Central memory CD8-positive, alpha-beta T cell (primary cell): Measurements from ENCODE around the gene CRISP2.
"Not testable (repeated sequence)": the region's sequence is repeated elsewhere in the genome, so short reads cannot be mapped to it uniquely, and the experiment has no call there.

Experiments used
- ATAC-seq: fragments of 150-1000 bp; cut with Tn5 transposase; replicated peaks from 2 replicates; pipeline ENCODE4 v1.10.0; 2022; ENCODE audit warnings: mild to moderate bottlenecking, moderate FRiP score, moderate number of reproducible peaks; ENCODE audit not compliant: poor library complexity, severe bottlenecking; ENCODE audit errors: extremely low read depth
- DNase-seq, 2 donors: peaks; one replicate each; pipeline ENCODE4 v3.0.0; 2021; ENCODE audit warnings: low spot score in 2 of 2
- H3K27ac Mint-ChIP-seq: one replicate; pipeline ENCODE4 v1.8.0; 2022; ENCODE audit warnings: low read depth, mild to moderate bottlenecking, moderate library complexity, mixed read lengths
- H3K27me3 Mint-ChIP-seq: one replicate; pipeline ENCODE4 v1.8.0; 2022; ENCODE audit warnings: mixed read lengths
- H3K36me3 Mint-ChIP-seq: one replicate; pipeline ENCODE4 v1.8.0; 2022; ENCODE audit warnings: mild to moderate bottlenecking, moderate library complexity, mixed read lengths; ENCODE audit not compliant: insufficient read depth
- H3K4me1 Mint-ChIP-seq: one replicate; pipeline ENCODE4 v1.8.0; 2022; ENCODE audit warnings: mixed read lengths
- H3K4me3 Mint-ChIP-seq: one replicate; pipeline ENCODE4 v1.8.0; 2022; ENCODE audit warnings: mild to moderate bottlenecking, moderate library complexity, mixed read lengths
- H3K9me3 Mint-ChIP-seq: one replicate; pipeline ENCODE4 v1.8.0; 2022; ENCODE audit warnings: mixed read lengths

The CRISP2 gene, protein sequence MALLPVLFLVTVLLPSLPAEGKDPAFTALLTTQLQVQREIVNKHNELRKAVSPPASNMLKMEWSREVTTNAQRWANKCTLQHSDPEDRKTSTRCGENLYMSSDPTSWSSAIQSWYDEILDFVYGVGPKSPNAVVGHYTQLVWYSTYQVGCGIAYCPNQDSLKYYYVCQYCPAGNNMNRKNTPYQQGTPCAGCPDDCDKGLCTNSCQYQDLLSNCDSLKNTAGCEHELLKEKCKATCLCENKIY

DNA sequence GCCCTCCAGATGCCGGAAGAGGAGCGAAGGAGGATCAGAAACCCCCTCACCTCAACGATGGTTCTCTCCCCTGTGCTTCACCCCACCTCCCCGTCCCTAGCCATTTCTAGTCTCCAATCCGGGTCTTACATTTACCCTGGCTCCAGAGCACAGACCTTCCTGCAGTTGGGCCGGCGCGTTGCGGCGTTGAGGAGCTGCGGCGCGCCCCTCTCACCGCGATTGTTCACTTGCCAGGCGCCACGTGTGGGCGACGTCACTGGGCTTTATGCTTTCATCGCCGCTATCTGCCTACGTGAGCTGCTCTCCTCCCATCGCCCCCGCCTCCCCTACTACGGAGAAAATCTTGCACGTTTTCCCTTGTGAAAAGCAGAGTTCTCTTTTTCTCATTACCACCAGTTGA, at the start of gene CRISP2:
CRISP2 (minus strand) TSS at position 198 of the 400 bp plus-strand sequence. CDS start 4,347 bp downstream, outside the sequence.
- Mint-ChIP-seq H3K9me3 (peaks cover 12% of the 10 kb centered on the region), H3K27me3 (no peaks in the 10 kb centered on the region), H3K4me3 (no peak within 1 kb of the TSS), H3K27ac (no peak within 1 kb of the TSS), H3K4me1 (no peaks in the 10 kb centered on the region), H3K36me3 (peaks cover 3% of the 10 kb centered on the region)
- ATAC-seq: no peak
- DNase-seq: no peak

DNA sequence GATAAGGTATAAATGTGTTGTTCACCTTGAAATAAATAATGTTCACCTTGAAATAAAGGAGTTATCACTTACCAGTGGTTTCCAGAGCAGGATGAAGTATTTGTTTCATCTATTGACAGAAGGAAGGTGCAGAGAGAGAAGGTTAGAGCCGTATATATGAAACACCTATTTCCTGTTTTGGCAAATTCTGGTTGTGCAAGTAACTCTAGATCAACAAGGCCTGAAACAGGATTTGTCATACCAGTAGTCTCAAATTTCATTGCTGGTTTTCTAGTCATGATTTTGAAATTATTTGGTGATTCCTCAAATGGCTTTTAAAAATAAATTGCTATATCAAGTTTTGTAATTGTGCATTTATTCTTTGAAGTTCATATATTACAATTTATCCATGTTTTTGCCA, 30.9 kb upstream of the CRISP2 start, which contains the start of gene CRISP3:
CRISP3 (minus strand) TSS at position 130 of the 400 bp plus-strand sequence; CDS start at position 109, 21 bp downstream.
- no peak for DNase-seq
- Mint-ChIP-seq H3K36me3 (peaks cover 2% of the 10 kb centered on the region), H3K27ac (no peak within 1 kb of the TSS), H3K4me1 (no peaks in the 10 kb centered on the region), H3K27me3 (no peaks in the 10 kb centered on the region), H3K4me3 (no peak within 1 kb of the TSS), H3K9me3 (peaks cover 21% of the 10 kb centered on the region)
- no peak for ATAC-seq

DNA sequence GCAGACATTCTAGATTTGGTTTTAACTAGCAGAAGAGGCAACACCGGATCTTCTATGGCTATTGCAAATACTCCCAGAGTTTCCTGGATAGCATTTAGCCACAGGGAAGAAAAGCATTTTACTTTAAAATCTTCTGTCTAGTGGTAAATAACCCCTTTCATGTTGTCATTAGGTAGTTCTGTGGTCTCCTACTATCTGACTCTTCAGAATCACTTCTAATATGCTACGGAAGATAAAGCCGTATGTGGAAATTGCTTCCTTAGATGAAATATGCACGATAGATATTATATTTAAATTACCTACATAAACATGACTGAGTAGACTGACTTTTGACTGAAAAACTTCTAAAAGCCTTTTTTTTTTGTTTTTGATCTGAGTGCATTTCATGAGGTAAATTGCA, 30.1 kb upstream of the CRISP2 start:
- no peak overlapping the region for H3K27ac Mint-ChIP-seq
- DNase-seq (no peak), ATAC-seq (no peak)
- no peaks in the 10 kb centered on the region for H3K4me1 Mint-ChIP-seq
- H3K4me3 Mint-ChIP-seq: no peak overlapping the region
- H3K9me3 Mint-ChIP-seq: peaks cover 23% of the 10 kb centered on the region
- H3K36me3 Mint-ChIP-seq: peaks cover 2% of the 10 kb centered on the region
- no peaks in the 10 kb centered on the region for H3K27me3 Mint-ChIP-seq

DNA sequence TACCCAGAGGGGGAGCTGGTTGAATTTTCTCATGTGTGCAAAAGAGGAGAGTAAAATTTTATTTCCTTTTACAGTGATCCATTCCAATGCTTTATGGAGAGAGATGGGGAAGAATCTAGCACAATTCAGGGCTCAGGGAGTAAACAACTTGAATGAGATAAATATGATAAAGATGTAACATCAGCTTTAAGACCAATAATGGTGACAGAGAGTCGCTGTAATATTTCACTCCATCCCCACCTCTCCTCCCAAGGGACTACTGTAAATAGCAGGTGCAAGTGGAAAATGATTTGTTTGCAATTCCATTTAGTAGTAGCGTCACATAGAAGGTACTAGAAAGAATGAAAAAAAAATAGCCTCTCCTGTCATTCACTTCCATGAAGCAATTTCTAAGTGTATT, 26.1 kb upstream of the CRISP2 start:
- Mint-ChIP-seq H3K9me3 (peaks cover 10% of the 10 kb centered on the region), H3K4me1 (no peaks in the 10 kb centered on the region), H3K4me3 (no peak overlapping the region), H3K27me3 (no peaks in the 10 kb centered on the region), H3K27ac (no peak overlapping the region), H3K36me3 (peaks cover 2% of the 10 kb centered on the region)
- DNase-seq (no peak), ATAC-seq (no peak)

DNA sequence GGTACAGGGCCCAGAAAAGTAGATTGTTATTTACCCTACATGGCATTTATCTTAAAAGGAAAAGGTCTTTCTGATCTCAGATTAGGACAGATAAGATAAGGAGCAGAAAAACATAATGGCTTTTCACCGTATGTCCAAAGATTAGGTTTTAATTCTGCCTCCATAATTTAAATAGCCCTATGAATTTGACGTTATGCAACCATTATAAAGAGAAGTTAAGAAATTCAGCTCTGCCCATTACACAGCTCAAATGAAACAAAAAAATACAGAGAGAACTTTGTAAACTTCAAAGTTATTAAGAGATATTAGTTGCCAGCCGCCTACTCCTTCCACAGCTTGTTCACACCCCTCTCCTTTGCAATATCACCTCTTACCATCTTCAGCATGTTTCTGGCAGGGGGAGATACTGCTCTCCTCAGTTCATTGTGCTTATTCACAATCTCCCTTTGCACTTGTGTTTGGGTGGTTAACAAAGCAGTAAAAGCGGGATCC, 22.7 kb upstream of the CRISP2 start:
- ATAC-seq: no peak
- H3K4me3 Mint-ChIP-seq: no peak overlapping the region
- H3K9me3 Mint-ChIP-seq: peaks cover 12% of the 10 kb centered on the region
- H3K36me3 Mint-ChIP-seq: peaks cover 2% of the 10 kb centered on the region
- H3K27ac Mint-ChIP-seq: no peak overlapping the region
- no peaks in the 10 kb centered on the region for H3K4me1 Mint-ChIP-seq
- DNase-seq: no peak
- no peaks in the 10 kb centered on the region for H3K27me3 Mint-ChIP-seq

DNA sequence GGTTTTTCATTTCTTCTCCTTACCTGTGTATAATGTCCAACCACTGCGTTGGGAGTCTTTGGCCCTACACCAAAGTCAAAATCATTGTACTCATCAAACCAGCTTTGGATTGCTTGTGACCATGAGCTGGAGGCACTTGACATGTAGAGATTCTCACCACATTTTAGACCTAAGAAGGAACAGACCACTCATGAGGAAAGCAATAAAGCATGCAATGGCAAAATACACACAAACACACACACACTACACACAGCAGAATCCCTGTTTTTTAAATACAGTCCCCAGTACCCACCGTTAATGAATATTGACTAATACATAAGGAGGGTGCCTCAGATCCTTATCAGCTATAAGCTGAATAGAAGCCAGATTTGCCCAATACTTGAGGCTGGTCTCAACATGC, 20.3 kb upstream of the CRISP2 start:
- Mint-ChIP-seq H3K36me3 (no peaks in the 10 kb centered on the region), H3K4me3 (no peak overlapping the region), H3K27me3 (no peaks in the 10 kb centered on the region), H3K27ac (no peak overlapping the region), H3K4me1 (no peaks in the 10 kb centered on the region), H3K9me3 (peaks cover 5% of the 10 kb centered on the region)
- DNase-seq: no peak
- no peak for ATAC-seq

DNA sequence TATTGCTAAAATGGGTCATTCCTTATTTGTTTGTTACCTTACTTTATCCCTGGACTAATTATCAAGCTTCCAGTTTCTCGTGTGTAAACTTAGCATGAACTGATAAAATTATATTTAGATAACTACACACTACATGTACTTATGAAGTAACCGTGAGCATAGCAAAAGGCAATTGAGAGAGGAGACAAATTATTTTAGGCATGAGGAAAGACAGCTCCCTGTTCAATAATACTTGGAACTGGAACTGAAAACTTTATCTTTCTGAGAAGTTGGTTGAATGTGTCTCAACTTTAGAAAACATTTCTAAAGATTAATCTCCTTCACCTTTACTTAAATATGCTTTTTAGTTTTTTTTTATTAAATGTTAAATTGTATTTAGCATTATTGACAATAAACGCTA, 19.4 kb upstream of the CRISP2 start:
- Mint-ChIP-seq H3K27me3 (no peaks in the 10 kb centered on the region), H3K36me3 (no peaks in the 10 kb centered on the region), H3K4me3 (no peak overlapping the region), H3K4me1 (no peaks in the 10 kb centered on the region), H3K9me3 (peaks cover 5% of the 10 kb centered on the region), H3K27ac (no peak overlapping the region)
- no peak for ATAC-seq
- DNase-seq: no peak

DNA sequence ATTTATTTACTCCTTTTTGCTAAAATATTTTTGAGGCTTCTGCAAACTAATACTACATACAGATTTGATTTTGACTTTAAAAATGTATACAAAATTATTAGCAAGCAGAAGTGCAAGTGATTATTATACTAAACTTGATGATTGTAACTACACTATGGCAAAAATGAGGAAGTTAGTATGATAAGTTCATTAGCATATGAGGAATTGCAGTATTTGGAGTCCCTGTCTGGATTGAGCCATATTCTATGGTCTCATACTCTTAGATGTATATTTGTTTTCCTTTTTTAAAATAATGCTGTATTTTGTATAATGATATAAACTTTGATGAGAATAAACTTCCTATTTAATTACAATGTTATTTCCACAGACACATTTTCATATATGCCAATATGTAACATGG, 16.9 kb upstream of the CRISP2 start:
- Mint-ChIP-seq H3K9me3 (peaks cover 17% of the 10 kb centered on the region), H3K4me3 (no peak overlapping the region), H3K36me3 (no peaks in the 10 kb centered on the region), H3K27ac (no peak overlapping the region), H3K27me3 (no peaks in the 10 kb centered on the region), H3K4me1 (no peaks in the 10 kb centered on the region)
- DNase-seq: no peak
- no peak for ATAC-seq

DNA sequence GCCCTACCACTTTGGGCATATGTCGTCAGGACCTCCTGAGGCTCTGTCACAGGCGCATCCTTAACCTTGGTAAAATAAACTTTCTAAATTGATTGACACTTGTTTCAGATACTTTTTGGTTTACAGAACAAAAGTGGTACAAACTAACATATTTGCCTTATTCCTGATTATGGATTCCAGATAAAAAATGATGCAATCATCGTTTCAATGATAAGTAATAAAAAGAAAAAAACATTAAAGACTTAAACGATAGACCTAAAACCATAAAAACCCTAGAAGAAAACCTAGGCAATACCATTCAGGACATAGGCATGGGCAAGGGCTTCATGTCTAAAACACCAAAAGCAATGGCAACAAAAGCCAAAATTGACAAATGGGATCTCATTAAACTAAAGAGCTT, 10.6 kb upstream of the CRISP2 start:
- not testable (repeated sequence) for ATAC-seq, H3K27ac Mint-ChIP-seq, DNase-seq, H3K4me3 Mint-ChIP-seq, H3K36me3 Mint-ChIP-seq, H3K4me1 Mint-ChIP-seq, H3K27me3 Mint-ChIP-seq
- peaks cover 30% of the 10 kb centered on the region for H3K9me3 Mint-ChIP-seq

DNA sequence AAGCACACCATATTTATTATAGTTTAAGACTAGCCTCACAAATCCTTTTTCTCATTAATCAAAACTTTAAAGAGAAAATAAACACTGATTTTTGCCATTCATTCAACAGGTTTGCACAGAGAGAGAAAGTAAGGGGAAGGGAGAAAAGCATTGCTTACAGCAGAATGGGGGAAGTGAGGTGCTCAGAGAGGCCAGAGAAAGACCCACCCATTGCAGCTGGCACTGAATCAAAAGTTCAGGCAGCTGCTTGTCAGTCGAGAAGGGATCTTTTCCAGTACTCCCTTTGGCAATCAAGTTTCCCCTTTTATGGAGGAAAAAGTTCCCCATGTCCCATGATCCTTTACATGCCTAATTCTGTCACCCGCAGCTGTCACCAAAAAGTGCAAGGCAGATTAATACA, 8.0 kb upstream of the CRISP2 start:
- peaks cover 24% of the 10 kb centered on the region for H3K9me3 Mint-ChIP-seq
- H3K4me1 Mint-ChIP-seq: no peaks in the 10 kb centered on the region
- H3K4me3 Mint-ChIP-seq: no peak overlapping the region
- H3K27me3 Mint-ChIP-seq: no peaks in the 10 kb centered on the region
- H3K27ac Mint-ChIP-seq: no peak overlapping the region
- peaks cover 2% of the 10 kb centered on the region for H3K36me3 Mint-ChIP-seq
- ATAC-seq (no peak), DNase-seq (no peak)

DNA sequence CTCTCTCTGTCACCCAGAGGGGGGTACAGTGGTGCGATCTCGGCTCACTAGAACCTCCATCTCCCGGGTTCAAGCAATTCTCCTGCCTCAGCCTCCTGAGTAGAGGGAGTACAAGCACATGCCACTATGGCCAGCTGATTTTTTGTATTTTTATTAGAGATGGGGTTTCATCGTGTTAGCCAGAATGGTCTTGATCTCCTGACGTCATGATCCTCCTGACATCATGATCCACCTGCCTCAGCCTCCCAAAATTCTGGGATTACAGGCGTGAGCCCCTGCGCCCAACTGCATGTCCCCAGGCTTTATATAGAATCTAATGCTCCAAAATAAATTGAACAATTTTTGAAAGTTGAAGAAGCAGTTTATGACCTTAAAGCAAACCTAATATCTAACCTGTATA, 7.0 kb upstream of the CRISP2 start:
- Mint-ChIP-seq H3K4me3 (no peak overlapping the region), H3K36me3 (peaks cover 2% of the 10 kb centered on the region), H3K27me3 (no peaks in the 10 kb centered on the region), H3K27ac (no peak overlapping the region), H3K4me1 (no peaks in the 10 kb centered on the region), H3K9me3 (peaks cover 18% of the 10 kb centered on the region)
- ATAC-seq (no peak), DNase-seq (no peak)

DNA sequence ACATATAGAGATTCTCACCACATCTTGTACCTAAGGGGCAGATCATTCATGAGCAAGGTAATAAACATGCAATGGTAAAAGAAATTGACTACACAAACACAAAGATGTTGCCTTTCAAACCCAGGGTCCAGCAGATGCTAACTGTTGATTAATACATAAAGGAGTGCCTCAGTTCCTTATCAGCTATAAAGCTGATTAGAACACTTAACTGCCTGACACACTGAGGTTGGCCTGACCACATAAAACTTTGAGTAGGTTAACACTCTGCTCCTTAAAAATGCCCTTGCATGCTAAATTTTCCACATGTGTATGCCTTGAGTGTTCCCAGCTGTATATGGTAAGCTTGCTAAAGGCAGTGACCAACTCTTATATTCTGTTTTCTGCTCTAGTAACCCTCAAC, 14.9 kb downstream of the CRISP2 start:
- Mint-ChIP-seq H3K4me1 (no peaks in the 10 kb centered on the region), H3K27me3 (no peaks in the 10 kb centered on the region), H3K9me3 (peaks cover 9% of the 10 kb centered on the region), H3K36me3 (no peaks in the 10 kb centered on the region), H3K4me3 (no peak overlapping the region), H3K27ac (no peak overlapping the region)
- no peak for DNase-seq
- ATAC-seq: no peak

DNA sequence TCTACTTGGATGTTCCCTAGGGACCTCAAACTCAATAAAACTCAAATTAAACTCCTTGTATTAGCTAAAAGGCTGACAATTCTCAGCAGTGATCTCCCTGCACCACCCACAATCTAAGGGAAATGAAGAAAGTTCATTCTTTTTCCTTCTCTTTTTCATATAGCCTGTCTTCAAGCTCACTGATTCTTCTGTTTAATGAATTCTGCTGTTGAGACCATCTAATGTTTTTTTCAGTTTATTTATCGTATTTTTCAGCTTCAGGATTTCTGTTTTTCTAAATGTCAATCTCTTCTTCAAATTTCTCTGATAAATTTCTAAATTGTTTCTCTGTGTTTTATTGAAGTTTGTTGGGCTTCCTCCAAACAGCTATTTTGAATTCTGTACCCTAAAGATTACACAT, 19.8 kb downstream of the CRISP2 start:
- no peak overlapping the region for H3K27ac Mint-ChIP-seq
- H3K36me3 Mint-ChIP-seq: no peaks in the 10 kb centered on the region
- H3K27me3 Mint-ChIP-seq: no peaks in the 10 kb centered on the region
- no peak overlapping the region for H3K4me3 Mint-ChIP-seq
- no peaks in the 10 kb centered on the region for H3K4me1 Mint-ChIP-seq
- ATAC-seq (no peak), DNase-seq (no peak)
- H3K9me3 Mint-ChIP-seq: no peaks in the 10 kb centered on the region
